GM12864 (cell line): Measurements from ENCODE around the gene HNRNPU.

Experiments
- DNase-seq: peaks from one replicate; pipeline ENCODE4 v3.0.0-alpha.2; 2011; ENCODE audit warnings: low read depth
- H3K4me3 ChIP-seq: 2 replicates; pipeline ENCODE4 v1.5.1; 2011; ENCODE audit warnings: mild to moderate bottlenecking, low read depth, low read length, control low read depth
- CTCF ChIP-seq: IDR thresholded peaks from 2 replicates; pipeline ENCODE4 v1.5.1; 2011; ENCODE audit warnings: low read depth, mild to moderate bottlenecking, moderate library complexity, low read length, control low read depth, inconsistent platforms; ENCODE audit errors: missing control alignments

The HNRNPU gene

GRCh38 chr1:244802041-244802440 is 62.3 kb downstream of the HNRNPU start:
- no peak overlapping the region for H3K4me3 ChIP-seq
- DNase-seq = no peak
- no peak for TF ChIP-seq CTCF

DNA sequence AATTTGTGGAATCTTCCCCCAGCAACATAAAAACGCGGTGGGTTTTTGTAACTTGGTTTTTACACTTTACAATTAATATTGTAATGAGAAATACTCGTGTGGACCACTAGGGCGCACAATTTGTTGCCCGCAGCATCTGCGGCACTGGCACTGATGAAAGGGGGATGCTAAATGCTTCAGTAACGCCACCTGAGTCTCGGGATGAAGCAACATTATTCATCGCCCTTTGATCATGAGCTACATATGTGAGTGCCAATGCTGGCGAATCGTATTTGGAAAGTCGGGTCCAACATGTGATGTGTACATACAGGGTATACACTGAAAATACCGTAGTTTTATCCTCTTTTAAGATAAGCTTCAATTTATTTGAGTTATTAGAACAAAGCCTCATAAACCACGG is 63.1 kb downstream of the HNRNPU start:
- peak; percentile 64 for TF ChIP-seq CTCF
- H3K4me3 ChIP-seq = no peak overlapping the region
- peak; percentile 29 for DNase-seq

GRCh38 chr1:244800821-244801220 is 63.5 kb downstream of the HNRNPU start:
- no peak for DNase-seq
- H3K4me3 ChIP-seq = no peak overlapping the region
- no peak for TF ChIP-seq CTCF
